Smooth muscle cell (in vitro differentiated cells): ENCODE data around the gene SUN3. TPM values are rescaled to one million over a fixed set of nuclear protein-coding genes. Genes with fewer than 3 reads are reported as not detected.

ENCODE experiments used
- DNase-seq: peaks from one replicate; lab custom pipeline; 2025; ENCODE audit not compliant: unreplicated experiment; lab: John Stamatoyannopoulos, UW
- H2AFZ ChIP-seq: fragments of 200-600 bp; sonication (generic); 2 replicates; pipeline ENCODE4 v1.6.0; 2016; ENCODE audit warnings: antibody characterized with exemption, low read depth, mild to moderate bottlenecking
- H3F3A ChIP-seq: fragments of 200-600 bp; sonication (generic); 2 replicates; pipeline ENCODE4 v1.6.0; 2017; ENCODE audit warnings: antibody characterized with exemption, low read depth
- H3K27ac ChIP-seq: fragments of 200-600 bp; sonication (generic); 2 replicates; pipeline ENCODE4 v1.5.1; 2016; ENCODE audit warnings: low read depth, mild to moderate bottlenecking
- H3K27me3 ChIP-seq: fragments of 200-600 bp; sonication (generic); 2 replicates; pipeline ENCODE4 v1.6.1; 2016; ENCODE audit warnings: low read depth, mild to moderate bottlenecking
- H3K36me3 ChIP-seq: fragments of 200-600 bp; sonication (generic); 2 replicates; pipeline ENCODE4 v1.5.1; 2016; ENCODE audit warnings: low read depth
- H3K4me1 ChIP-seq: fragments of 200-600 bp; sonication (generic); 2 replicates; pipeline ENCODE4 v1.5.1; 2016; ENCODE audit warnings: low read depth
- H3K4me2 ChIP-seq: fragments of 200-600 bp; sonication (generic); 2 replicates; pipeline ENCODE4 v1.6.0; 2016; ENCODE audit warnings: mild to moderate bottlenecking
- H3K4me3 ChIP-seq: fragments of 200-600 bp; sonication (generic); 2 replicates; pipeline ENCODE4 v1.5.1; 2016; ENCODE audit warnings: mild to moderate bottlenecking
- H3K79me2 ChIP-seq: fragments of 200-600 bp; sonication (generic); 2 replicates; pipeline ENCODE4 v1.6.0; 2016; ENCODE audit warnings: low read depth, mild to moderate bottlenecking
- H3K9ac ChIP-seq: fragments of 200-600 bp; sonication (generic); 2 replicates; pipeline ENCODE4 v1.6.0; 2016; ENCODE audit warnings: low read depth
- H3K9me3 ChIP-seq: fragments of 200-600 bp; sonication (generic); replicated peaks from 2 replicates; pipeline ENCODE4 v1.5.1; 2016; ENCODE audit warnings: low read depth
- H4K20me1 ChIP-seq: fragments of 200-600 bp; sonication (generic); 2 replicates; pipeline ENCODE4 v1.6.0; 2016; ENCODE audit warnings: low read depth
- CTCF ChIP-seq: fragments of 200-600 bp; sonication (generic); IDR thresholded peaks from 2 replicates; pipeline ENCODE4 v1.5.1; 2017; ENCODE audit warnings: borderline replicate concordance, mild to moderate bottlenecking, antibody characterized with exemption; ENCODE audit not compliant: insufficient read depth, poor library complexity, severe bottlenecking
- WGBS: methylation state at CpG from one replicate; pipeline ENCODE4 v1.1.7; 2016; ENCODE audit warnings: low lambda C conversion rate; 5-methylcytosine and 5-hydroxymethylcytosine counted together
- polyA plus RNA-seq: library from polyadenylated mRNA; unstranded; fragments of >200 nt; fragmentation: Nextera tagmentation; extraction: Ambion mirVana; gene quantifications from 2 replicates; pipeline ENCODE4 v1.2.1, GENCODE V29; 2016
- total RNA-seq: library from RNA; depleted of rRNA; stranded (reverse); fragments of >200 nt; gene quantifications from 2 replicates; pipeline ENCODE4 v1.2.3, GENCODE V29; 2014

The SUN3 gene
- total and polyA plus RNA-seq, 2 experiments from 2014 or later: not detected

- H3K9ac ChIP-seq: no peak overlapping the region
- no peak overlapping the region for H3K4me3 ChIP-seq
- H3K27me3 ChIP-seq: no peaks in the 10 kb centered on the region
- no peak overlapping the region for H3K27ac ChIP-seq
- 92% methylated on average over 4 of the region's 4 CpGs for WGBS
- H3K4me1 ChIP-seq: no peaks in the 10 kb centered on the region
- no peaks in the 10 kb centered on the region for H3F3A ChIP-seq
- no peak for DNase-seq
- no peaks in the 10 kb centered on the region for H4K20me1 ChIP-seq
- H3K36me3 ChIP-seq: no peaks in the 10 kb centered on the region
- H3K9me3 ChIP-seq: no peaks in the 10 kb centered on the region
- TF ChIP-seq CTCF: no peak
- H3K4me2 ChIP-seq: no peak overlapping the region
- H2AFZ ChIP-seq: no peak overlapping the region
- no peaks in the 10 kb centered on the region for H3K79me2 ChIP-seq
These were observed 11.2 kb downstream of the SUN3 start for GRCh38 chr7:48017674-48018073.

- no peak overlapping the region for H3K27ac ChIP-seq
- no peaks in the 10 kb centered on the region for H4K20me1 ChIP-seq
- H3F3A ChIP-seq: no peaks in the 10 kb centered on the region
- no peak overlapping the region for H2AFZ ChIP-seq
- H3K36me3 ChIP-seq: no peaks in the 10 kb centered on the region
- H3K4me2 ChIP-seq: no peak overlapping the region
- H3K27me3 ChIP-seq: no peaks in the 10 kb centered on the region
- DNase-seq: no peak
- no peaks in the 10 kb centered on the region for H3K9me3 ChIP-seq
- no peak for TF ChIP-seq CTCF
- no peak overlapping the region for H3K9ac ChIP-seq
- H3K4me1 ChIP-seq: no peaks in the 10 kb centered on the region
- H3K4me3 ChIP-seq: no peak overlapping the region
- H3K79me2 ChIP-seq: no peaks in the 10 kb centered on the region
These were observed 12.3 kb downstream of the SUN3 start for GRCh38 chr7:48016641-48017040.

- no peaks in the 10 kb centered on the region for H3K36me3 ChIP-seq
- no peak overlapping the region for H3K4me2 ChIP-seq
- H3K79me2 ChIP-seq: no peaks in the 10 kb centered on the region
- H4K20me1 ChIP-seq: no peaks in the 10 kb centered on the region
- no peak overlapping the region for H3K4me3 ChIP-seq
- H3F3A ChIP-seq: no peaks in the 10 kb centered on the region
- H3K4me1 ChIP-seq: no peaks in the 10 kb centered on the region
- H2AFZ ChIP-seq: no peak overlapping the region
- H3K9me3 ChIP-seq: no peaks in the 10 kb centered on the region
- no peaks in the 10 kb centered on the region for H3K27me3 ChIP-seq
- TF ChIP-seq CTCF: no peak
- no peak overlapping the region for H3K9ac ChIP-seq
- DNase-seq: no peak
- H3K27ac ChIP-seq: no peak overlapping the region
- 68% methylated on average over 3 of the region's 3 CpGs for WGBS
These were observed 17.0 kb downstream of the SUN3 start for GRCh38 chr7:48011951-48012350.

- no peaks in the 10 kb centered on the region for H3K9me3 ChIP-seq
- no peaks in the 10 kb centered on the region for H3K4me1 ChIP-seq
- H3F3A ChIP-seq: no peaks in the 10 kb centered on the region
- no peak overlapping the region for H3K4me3 ChIP-seq
- 70% methylated on average over 2 of the region's 2 CpGs for WGBS
- H3K4me2 ChIP-seq: no peak overlapping the region
- H4K20me1 ChIP-seq: no peaks in the 10 kb centered on the region
- DNase-seq: no peak
- H3K27ac ChIP-seq: no peak overlapping the region
- H3K27me3 ChIP-seq: no peaks in the 10 kb centered on the region
- H3K36me3 ChIP-seq: no peaks in the 10 kb centered on the region
- no peak overlapping the region for H3K9ac ChIP-seq
- no peak overlapping the region for H2AFZ ChIP-seq
- H3K79me2 ChIP-seq: no peaks in the 10 kb centered on the region
- TF ChIP-seq CTCF: no peak
These were observed 17.6 kb downstream of the SUN3 start for GRCh38 chr7:48011323-48011722.
